Measurements from ENCODE around the gene PSMA5. TPM values are rescaled to one million over a fixed set of nuclear protein-coding genes. Genes with fewer than 3 reads are reported as not detected.

PSMA5 gene
- total RNA-seq, 1 experiment from 2014 or later: 82.3 TPM

DNA sequence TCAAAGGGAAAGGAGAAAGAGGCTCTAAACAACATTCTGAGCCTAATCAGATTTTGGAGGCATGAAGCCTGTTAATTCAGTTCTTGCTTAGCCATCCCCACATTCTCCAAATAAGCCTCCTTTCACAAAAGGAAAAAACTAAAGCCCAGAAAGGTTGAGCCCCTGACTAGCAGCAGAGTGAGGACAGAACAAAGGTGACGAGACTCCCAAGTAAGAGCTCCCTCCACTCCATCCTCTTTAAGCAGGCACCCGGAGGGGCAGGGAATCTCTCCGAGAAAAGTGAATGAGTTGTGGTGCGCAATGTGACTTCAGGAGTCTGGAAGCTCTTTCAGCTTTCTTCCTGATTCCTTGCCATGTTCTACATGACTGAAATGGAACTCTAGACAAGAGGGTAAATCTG, 76.1 kb downstream of the PSMA5 start:
- H3K27me3 ChIP-seq: no peaks in the 10 kb centered on the region
- no peak for DNase-seq
- no peak overlapping the region for H3K4me3 ChIP-seq
- H3K27ac ChIP-seq: no peak overlapping the region
- H3K36me3 ChIP-seq: peaks cover 16% of the 10 kb centered on the region
- H3K4me1 ChIP-seq: no peaks in the 10 kb centered on the region
- H3K9me3 ChIP-seq (replicated peaks): no peaks in the 10 kb centered on the region

Other genes with a start within 250 kb of the PSMA5 start
- gene SARS1, start 212.5 kb downstream of the PSMA5 start, total RNA-seq (2014; rRNA removed; shearing (Covaris generic)): 105 and 107 TPM in 2 replicates
- gene CELSR2, start 176.9 kb downstream of the PSMA5 start, total RNA-seq (2014; rRNA removed; shearing (Covaris generic)): 2.6 and 4.0 TPM in 2 replicates
- 67.5 and 73.2 TPM in 2 replicates for gene PSRC1, start 143.3 kb downstream of the PSMA5 start, total RNA-seq (2014; rRNA removed; shearing (Covaris generic))
- 5.8 and 5.9 TPM in 2 replicates for gene MYBPHL, start 119.4 kb downstream of the PSMA5 start, total RNA-seq (2014; rRNA removed; shearing (Covaris generic))
- 36.9 and 41.1 TPM in 2 replicates for gene SORT1, start 28.5 kb downstream of the PSMA5 start, total RNA-seq (2014; rRNA removed; shearing (Covaris generic))
- 0.65 and 0.86 TPM in 2 replicates for gene SYPL2, start 40.1 kb upstream of the PSMA5 start, total RNA-seq (2014; rRNA removed; shearing (Covaris generic))
- gene ATXN7L2, start 57.5 kb upstream of the PSMA5 start, total RNA-seq (2014; rRNA removed; shearing (Covaris generic)): 7.0 and 9.1 TPM in 2 replicates
- gene CYB561D1, start 67.6 kb upstream of the PSMA5 start, total RNA-seq (2014; rRNA removed; shearing (Covaris generic)): 8.4 and 9.7 TPM in 2 replicates
- gene AMIGO1, start 83.3 kb upstream of the PSMA5 start, total RNA-seq (2014; rRNA removed; shearing (Covaris generic)): 0.58 and 0.59 TPM in 2 replicates
- 0.20 and 0.57 TPM in 2 replicates for gene GPR61, start 113.4 kb upstream of the PSMA5 start, total RNA-seq (2014; rRNA removed; shearing (Covaris generic))
- gene GNAI3, start 122.2 kb upstream of the PSMA5 start, total RNA-seq (2014; rRNA removed; shearing (Covaris generic)): 12.2 and 13.4 TPM in 2 replicates
- 0.08 and 0.24 TPM in 2 replicates for gene GNAT2, start 193.2 kb upstream of the PSMA5 start, total RNA-seq (2014; rRNA removed; shearing (Covaris generic))
- gene AMPD2, start 193.4 kb upstream of the PSMA5 start, total RNA-seq (2014; rRNA removed; shearing (Covaris generic)): 37.0 and 42.6 TPM in 2 replicates
- gene GSTM4, start 229.7 kb upstream of the PSMA5 start, total RNA-seq (2014; rRNA removed; shearing (Covaris generic)): 2.5 and 3.0 TPM in 2 replicates
- 3.4 and 5.9 TPM in 2 replicates for gene GSTM2, start 241.6 kb upstream of the PSMA5 start, total RNA-seq (2014; rRNA removed; shearing (Covaris generic))